Gastroesophageal sphincter (tissue), 3 donors: ENCODE measurements around the gene DGKG.

Source experiments
- POLR2AphosphoS5 ChIP-seq: sonication (generic); formaldehyde crosslinking; IDR thresholded peaks from one replicate; pipeline ENCODE4 v1.6.1; 2017; ENCODE audit warnings: antibody characterized with exemption
- TF ChIP-seq, protein P1 (sequence below), 4 experiments: fragments of 200-600 bp in 2 of 4; fragments of 450-650 bp in 2 of 4; sonication (generic) in 1 of 4; IDR thresholded peaks; one replicate each; pipeline ENCODE4 v1.5.1; 2017 to 2019; ENCODE audit warnings: antibody characterized with exemption in 4 of 4, mild to moderate bottlenecking in 2 of 4, moderate library complexity in 2 of 4

DNA sequence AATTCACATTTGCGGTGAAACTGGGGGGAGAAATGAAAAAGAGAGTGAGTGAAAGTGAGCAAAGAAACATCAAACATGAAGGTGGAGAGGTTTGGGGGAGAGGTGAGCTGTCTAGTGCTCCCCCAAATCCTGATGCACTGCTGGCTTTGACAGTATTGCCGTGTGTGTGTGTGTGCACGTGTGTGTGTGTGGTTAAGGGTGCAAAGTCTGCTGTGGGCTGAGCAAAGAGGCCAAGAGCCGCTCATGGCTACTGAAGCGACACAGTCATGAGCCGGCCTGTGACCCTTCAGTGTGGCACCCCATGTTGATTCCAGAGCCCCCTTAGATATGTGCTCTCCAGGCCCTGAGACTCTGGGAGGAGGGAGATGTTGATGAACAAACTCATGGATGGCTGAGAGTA, 94.3 kb downstream of the DGKG start:
- no peak for TF ChIP-seq POLR2AphosphoS5
- TF ChIP-seq, protein P1, sequence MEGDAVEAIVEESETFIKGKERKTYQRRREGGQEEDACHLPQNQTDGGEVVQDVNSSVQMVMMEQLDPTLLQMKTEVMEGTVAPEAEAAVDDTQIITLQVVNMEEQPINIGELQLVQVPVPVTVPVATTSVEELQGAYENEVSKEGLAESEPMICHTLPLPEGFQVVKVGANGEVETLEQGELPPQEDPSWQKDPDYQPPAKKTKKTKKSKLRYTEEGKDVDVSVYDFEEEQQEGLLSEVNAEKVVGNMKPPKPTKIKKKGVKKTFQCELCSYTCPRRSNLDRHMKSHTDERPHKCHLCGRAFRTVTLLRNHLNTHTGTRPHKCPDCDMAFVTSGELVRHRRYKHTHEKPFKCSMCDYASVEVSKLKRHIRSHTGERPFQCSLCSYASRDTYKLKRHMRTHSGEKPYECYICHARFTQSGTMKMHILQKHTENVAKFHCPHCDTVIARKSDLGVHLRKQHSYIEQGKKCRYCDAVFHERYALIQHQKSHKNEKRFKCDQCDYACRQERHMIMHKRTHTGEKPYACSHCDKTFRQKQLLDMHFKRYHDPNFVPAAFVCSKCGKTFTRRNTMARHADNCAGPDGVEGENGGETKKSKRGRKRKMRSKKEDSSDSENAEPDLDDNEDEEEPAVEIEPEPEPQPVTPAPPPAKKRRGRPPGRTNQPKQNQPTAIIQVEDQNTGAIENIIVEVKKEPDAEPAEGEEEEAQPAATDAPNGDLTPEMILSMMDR (IDR thresholded peaks at IDR 0.05): no peak
